ENCODE results near the gene HPN. TPM values are rescaled to one million over a fixed set of nuclear protein-coding genes. Genes with fewer than 3 reads are reported as not detected.

Gene HPN
- total RNA-seq, 1 donor from 2014 or later = 28.1 TPM

DNA sequence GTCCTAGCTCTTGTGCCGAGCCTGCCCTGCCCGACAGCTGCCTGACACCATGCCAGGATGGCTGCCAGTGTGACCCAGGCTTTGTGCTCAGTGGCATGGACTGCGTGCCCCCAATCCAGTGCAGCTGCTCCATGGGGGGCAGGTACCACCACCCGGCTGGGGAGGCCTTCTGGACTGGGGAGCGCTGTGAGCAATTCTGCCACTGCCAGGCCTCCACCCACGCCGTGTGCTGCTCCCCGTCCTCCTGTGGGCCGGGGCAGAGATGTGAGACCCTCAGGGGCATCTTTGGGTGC lies 64.7 kb downstream of the HPN start:
- no peak for ATAC-seq
- intact Hi-C loops (cut with DNase I) = no loop called here
- no peaks in the 10 kb centered on the region for H3K9me3 ChIP-seq
- no peak overlapping the region for H3K4me3 ChIP-seq
- no peaks in the 10 kb centered on the region for H3K36me3 ChIP-seq
- DNase-seq = no peak
- no peak for TF ChIP-seq CTCF (IDR thresholded peaks at IDR 0.05)
- H3K4me1 ChIP-seq = peaks cover 5% of the 10 kb centered on the region
- H3K27ac ChIP-seq = no peak overlapping the region
- H3K27me3 ChIP-seq (ENCODE audit: low read depth) = no peaks in the 10 kb centered on the region

DNA sequence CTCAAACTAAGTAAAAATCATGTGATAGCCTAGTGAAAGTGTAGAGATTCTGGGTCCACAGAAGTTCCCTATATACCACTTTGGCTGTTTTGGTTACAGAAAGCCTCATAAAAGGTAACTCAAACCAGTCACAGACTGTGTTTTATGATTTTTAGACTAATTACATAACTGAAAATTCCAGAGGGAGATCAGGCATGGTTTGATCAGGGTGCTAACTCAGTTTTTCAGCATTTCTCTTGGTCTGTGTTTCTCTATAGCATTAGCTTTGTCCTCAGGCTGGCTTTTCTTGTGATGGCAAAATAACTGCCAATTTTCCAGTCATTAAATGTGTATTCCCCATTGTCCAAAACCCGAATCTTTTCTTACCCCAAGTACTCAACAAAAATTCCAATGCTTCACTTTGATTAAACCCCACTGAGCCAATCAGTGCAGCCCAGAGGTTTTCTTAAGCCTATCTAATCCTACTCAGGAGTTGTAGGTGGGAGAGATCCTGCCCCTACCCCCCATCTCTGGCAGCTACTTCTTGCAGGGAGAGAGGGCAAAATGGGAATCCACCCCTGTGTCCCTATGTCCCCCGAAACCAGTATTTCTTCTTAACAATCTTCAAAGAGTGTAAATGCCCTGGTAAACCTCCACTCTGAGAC lies 65.5 kb downstream of the HPN start:
- no peaks in the 10 kb centered on the region for H3K36me3 ChIP-seq
- intact Hi-C loops (cut with DNase I) = no loop called here
- DNase-seq (no peak), ATAC-seq (no peak)
- no peaks in the 10 kb centered on the region for H3K9me3 ChIP-seq
- H3K27ac ChIP-seq = no peak overlapping the region
- no peaks in the 10 kb centered on the region for H3K27me3 ChIP-seq (ENCODE audit: low read depth)
- TF ChIP-seq CTCF (IDR thresholded peaks at IDR 0.05) = no peak
- H3K4me3 ChIP-seq = no peak overlapping the region
- peaks cover 5% of the 10 kb centered on the region for H3K4me1 ChIP-seq

GRCh38 chr19:35107545-35107944 lies 66.0 kb downstream of the HPN start:
- intact Hi-C loops (cut with DNase I) = no loop called here
- ATAC-seq (peak; percentile 40 to 46), DNase-seq (no peak)
- H3K27me3 ChIP-seq (ENCODE audit: low read depth) = no peaks in the 10 kb centered on the region
- no peak overlapping the region for H3K27ac ChIP-seq
- no peaks in the 10 kb centered on the region for H3K9me3 ChIP-seq
- peaks cover 5% of the 10 kb centered on the region for H3K4me1 ChIP-seq
- H3K4me3 ChIP-seq = no peak overlapping the region
- TF ChIP-seq CTCF (IDR thresholded peaks at IDR 0.05) = no peak
- H3K36me3 ChIP-seq = no peaks in the 10 kb centered on the region

DNA sequence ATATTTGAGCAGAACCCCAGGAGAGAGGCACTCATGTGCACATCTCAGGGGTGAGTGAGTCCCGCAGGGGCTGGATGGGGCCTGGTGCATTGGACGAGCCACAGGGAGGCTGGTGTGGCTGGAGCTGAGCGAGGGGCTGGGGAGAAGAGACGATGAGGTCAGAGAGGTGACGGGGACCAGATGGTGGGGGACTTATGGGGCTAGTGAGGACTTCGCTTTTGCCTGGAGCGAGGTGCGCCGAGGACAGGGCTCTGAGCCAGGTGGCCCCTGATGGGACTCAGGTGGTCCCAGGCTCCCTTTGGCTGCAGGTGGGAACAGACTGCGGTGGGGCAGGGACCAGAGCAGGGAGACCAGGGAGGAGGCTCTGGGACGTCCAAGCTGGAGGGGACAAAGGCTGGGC lies 67.2 kb downstream of the HPN start:
- Histone ChIP-seq H3K9me3 (no peaks in the 10 kb centered on the region), H3K4me3 (no peak overlapping the region), H3K36me3 (no peaks in the 10 kb centered on the region), H3K27me3 (ENCODE audit: low read depth) (no peaks in the 10 kb centered on the region), H3K4me1 (peaks cover 5% of the 10 kb centered on the region), H3K27ac (no peak overlapping the region)
- DNase-seq (no peak), ATAC-seq (peak in 1 of 2 donors; percentile 22)
- TF ChIP-seq CTCF (IDR thresholded peaks at IDR 0.05) = no peak
- intact Hi-C loops (cut with DNase I) = no loop called here

DNA sequence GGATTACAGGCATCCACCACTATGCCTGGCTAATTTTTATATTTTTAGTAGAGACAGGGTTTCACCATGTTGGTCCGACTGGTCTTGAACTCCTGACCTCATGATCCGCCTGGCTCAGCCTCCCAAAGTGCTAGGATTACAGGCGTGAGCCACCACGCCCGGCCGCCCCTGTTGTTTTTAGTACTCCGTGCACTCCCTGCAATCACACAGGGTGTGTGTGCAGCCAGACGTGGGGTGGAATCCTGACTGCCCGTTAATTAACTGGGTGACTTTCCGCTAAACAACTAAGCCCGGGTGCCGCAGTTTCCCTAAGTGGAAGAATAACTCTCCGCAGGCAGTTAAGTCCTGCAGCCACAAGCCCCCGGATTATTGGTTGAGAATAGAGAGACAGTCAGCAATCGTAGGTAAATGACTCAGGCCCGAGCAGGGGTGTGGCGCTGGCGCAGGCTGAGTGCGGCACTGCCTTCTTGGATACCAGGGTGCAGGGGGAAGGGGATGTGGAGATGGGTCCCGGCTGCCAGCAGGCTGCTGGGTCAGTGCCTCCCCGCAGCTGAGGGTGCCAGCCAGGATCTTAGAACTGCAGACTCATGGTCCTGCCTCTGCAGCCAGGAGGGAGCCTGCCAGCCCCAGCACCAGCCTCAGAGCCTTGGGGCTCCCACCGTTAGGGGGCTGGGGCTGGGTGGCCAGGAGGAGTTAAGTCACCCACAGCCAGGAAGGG lies 68.0 kb downstream of the HPN start:
- H3K36me3 ChIP-seq = no peaks in the 10 kb centered on the region
- H3K4me3 ChIP-seq = no peak overlapping the region
- no peak overlapping the region for H3K27ac ChIP-seq
- H3K9me3 ChIP-seq = no peaks in the 10 kb centered on the region
- H3K4me1 ChIP-seq = peaks cover 9% of the 10 kb centered on the region
- no peak for ATAC-seq
- no peak for DNase-seq
- intact Hi-C loops (cut with DNase I) = no loop called here
- no peaks in the 10 kb centered on the region for H3K27me3 ChIP-seq (ENCODE audit: low read depth)
- TF ChIP-seq CTCF (IDR thresholded peaks at IDR 0.05) = no peak
